ENCODE results near the gene FBL.

The FBL gene

GRCh38 chr19:39829702-39830275, 16.4 kb downstream of the FBL start:
- Histone ChIP-seq H3K36me3 (ENCODE audit: insufficient read depth, low read length) (peaks cover 3% of the 10 kb centered on the region; the same call in 1 of the 2 replicates), H3K9ac (ENCODE audit: low read depth, low read length) (no peak overlapping the region), H3K4me1 (ENCODE audit: insufficient read depth, low read length) (no peaks in the 10 kb centered on the region), H3K9me3 (ENCODE audit: control insufficient read depth, insufficient read depth, low read length) (no peaks in the 10 kb centered on the region)

DNA sequence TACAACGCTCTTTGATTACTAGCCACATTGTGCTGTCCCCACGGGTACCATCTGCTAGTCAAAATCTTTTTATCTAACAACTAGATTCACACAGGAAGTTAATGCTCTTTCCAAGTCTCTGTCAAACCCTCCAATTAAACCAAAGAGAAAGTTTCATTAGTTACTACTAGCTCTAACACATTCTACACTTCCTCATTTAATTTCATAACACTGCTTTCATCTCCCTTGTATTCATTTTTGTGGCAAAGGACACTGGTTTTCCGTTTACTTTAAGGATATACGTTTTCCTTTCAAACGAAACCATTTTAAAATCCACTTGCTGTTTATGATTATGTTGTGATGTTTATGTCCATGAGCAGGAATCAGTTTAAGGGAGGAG, 17.5 kb downstream of the FBL start:
- Histone ChIP-seq H3K9me3 (ENCODE audit: control insufficient read depth, insufficient read depth, low read length) (no peaks in the 10 kb centered on the region), H3K36me3 (ENCODE audit: insufficient read depth, low read length) (no peaks in the 10 kb centered on the region; the same call in 1 of the 2 replicates), H3K9ac (ENCODE audit: low read depth, low read length) (no peak overlapping the region), H3K4me1 (ENCODE audit: insufficient read depth, low read length) (no peaks in the 10 kb centered on the region)

DNA sequence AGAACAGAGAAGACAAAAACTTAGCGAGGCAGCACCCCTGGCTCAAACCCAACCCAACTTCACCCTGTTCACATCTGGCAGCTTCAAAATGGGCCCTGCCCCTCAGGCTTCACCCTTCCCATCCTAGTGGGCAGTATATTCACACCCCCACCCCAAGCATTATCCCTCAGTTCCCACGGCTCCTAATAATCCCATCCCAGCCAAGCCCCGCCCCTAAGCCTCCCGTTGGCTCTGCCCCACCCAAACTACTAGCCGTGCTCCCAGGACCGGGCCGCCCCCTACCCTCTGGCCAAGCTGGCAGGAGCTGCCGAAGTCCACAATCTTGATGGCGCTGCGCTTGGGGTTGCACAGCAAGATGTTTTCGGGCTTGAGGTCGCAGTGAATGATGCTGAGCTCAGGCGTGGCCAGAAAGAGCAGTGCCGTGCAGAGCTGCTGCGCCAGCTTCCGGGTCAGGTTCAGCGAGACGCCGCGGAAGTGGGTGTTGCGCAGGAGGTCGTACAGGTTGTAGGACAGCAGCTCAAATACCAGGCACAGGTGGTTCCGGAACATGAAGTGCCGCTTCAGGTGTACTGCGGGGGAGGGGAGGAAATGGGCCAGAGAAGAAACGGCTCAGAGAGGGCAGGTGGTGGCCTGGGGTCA, 18.0 kb downstream of the FBL start:
- H3K9ac ChIP-seq (ENCODE audit: low read depth, low read length) = no peak overlapping the region
- H3K4me1 ChIP-seq (ENCODE audit: insufficient read depth, low read length) = no peaks in the 10 kb centered on the region
- no peaks in the 10 kb centered on the region; the same call in 1 of the 2 replicates for H3K36me3 ChIP-seq (ENCODE audit: insufficient read depth, low read length)
- H3K9me3 ChIP-seq (ENCODE audit: control insufficient read depth, insufficient read depth, low read length) = no peaks in the 10 kb centered on the region

DNA sequence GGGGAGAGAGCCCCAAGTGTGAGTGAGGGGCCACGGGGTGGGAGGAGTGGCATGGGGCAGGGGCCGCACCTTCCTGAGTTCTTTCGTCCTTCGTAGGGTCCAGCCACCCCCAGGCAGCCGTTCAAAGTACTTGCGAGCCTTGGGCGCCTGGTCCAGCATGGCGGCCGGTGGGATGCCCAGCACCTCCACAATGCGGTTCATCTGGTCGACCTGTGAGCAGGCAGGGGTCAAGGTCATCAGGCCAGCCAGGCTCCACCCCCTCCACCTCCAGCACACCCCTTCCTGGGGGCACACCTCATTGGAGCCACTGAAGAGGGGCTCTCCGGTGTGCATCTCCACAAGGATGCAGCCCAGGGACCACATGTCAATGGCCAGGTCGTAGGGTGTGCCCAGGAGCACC, 19.0 kb downstream of the FBL start:
- no peak overlapping the region for H3K9ac ChIP-seq (ENCODE audit: low read depth, low read length)
- no peaks in the 10 kb centered on the region for H3K9me3 ChIP-seq (ENCODE audit: control insufficient read depth, insufficient read depth, low read length)
- H3K4me1 ChIP-seq (ENCODE audit: insufficient read depth, low read length) = no peaks in the 10 kb centered on the region
- H3K36me3 ChIP-seq (ENCODE audit: insufficient read depth, low read length) = no peaks in the 10 kb centered on the region; the same call in 1 of the 2 replicates

GRCh38 chr19:39826311-39826945, 19.8 kb downstream of the FBL start:
- Histone ChIP-seq H3K4me1 (ENCODE audit: insufficient read depth, low read length) (no peaks in the 10 kb centered on the region), H3K9me3 (ENCODE audit: control insufficient read depth, insufficient read depth, low read length) (no peaks in the 10 kb centered on the region), H3K9ac (ENCODE audit: low read depth, low read length) (no peak overlapping the region), H3K36me3 (ENCODE audit: insufficient read depth, low read length) (no peaks in the 10 kb centered on the region; the same call in 1 of the 2 replicates)

- H3K9ac ChIP-seq (ENCODE audit: low read depth, low read length) = no peak overlapping the region
- H3K4me1 ChIP-seq (ENCODE audit: insufficient read depth, low read length) = no peaks in the 10 kb centered on the region
- H3K9me3 ChIP-seq (ENCODE audit: control insufficient read depth, insufficient read depth, low read length) = no peaks in the 10 kb centered on the region
- H3K36me3 ChIP-seq (ENCODE audit: insufficient read depth, low read length) = no peaks in the 10 kb centered on the region; the same call in 1 of the 2 replicates
Observed at GRCh38 chr19:39825531-39826076, 20.6 kb downstream of the FBL start.

GRCh38 chr19:39825093-39825463, 21.1 kb downstream of the FBL start:
- Histone ChIP-seq H3K9me3 (ENCODE audit: control insufficient read depth, insufficient read depth, low read length) (no peaks in the 10 kb centered on the region), H3K9ac (ENCODE audit: low read depth, low read length) (peak overlapping the region; percentile 97; the same call in 1 of the 2 replicates), H3K4me1 (ENCODE audit: insufficient read depth, low read length) (no peaks in the 10 kb centered on the region), H3K36me3 (ENCODE audit: insufficient read depth, low read length) (no peaks in the 10 kb centered on the region; the same call in 1 of the 2 replicates)

GRCh38 chr19:39824143-39825092, 21.8 kb downstream of the FBL start:
- Histone ChIP-seq H3K9me3 (ENCODE audit: control insufficient read depth, insufficient read depth, low read length) (no peaks in the 10 kb centered on the region), H3K4me1 (ENCODE audit: insufficient read depth, low read length) (no peaks in the 10 kb centered on the region), H3K9ac (ENCODE audit: low read depth, low read length) (peak overlapping the region; percentile 97), H3K36me3 (ENCODE audit: insufficient read depth, low read length) (no peaks in the 10 kb centered on the region; the same call in 1 of the 2 replicates)

DNA sequence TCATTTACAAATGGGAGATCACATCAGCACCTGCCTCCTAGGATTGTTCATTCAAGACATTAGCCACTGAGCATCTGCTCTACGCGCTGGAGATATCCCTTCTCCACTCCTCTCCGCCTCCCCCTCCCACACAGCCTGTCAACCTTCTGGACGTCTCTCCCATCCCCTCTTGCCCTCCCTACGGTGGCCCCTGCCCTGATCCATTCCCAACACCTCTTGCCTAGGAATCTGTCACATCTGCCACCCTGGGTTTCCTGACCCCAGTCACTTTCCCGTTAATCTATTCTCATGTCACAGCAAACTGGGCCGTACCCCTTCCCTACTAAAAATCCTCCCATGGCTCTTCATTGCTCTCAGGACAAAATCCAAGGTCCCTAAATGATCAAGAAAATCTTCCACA, 22.5 kb downstream of the FBL start:
- no peaks in the 10 kb centered on the region for H3K4me1 ChIP-seq (ENCODE audit: insufficient read depth, low read length)
- no peaks in the 10 kb centered on the region for H3K9me3 ChIP-seq (ENCODE audit: control insufficient read depth, insufficient read depth, low read length)
- H3K36me3 ChIP-seq (ENCODE audit: insufficient read depth, low read length) = no peaks in the 10 kb centered on the region; the same call in 1 of the 2 replicates
- H3K9ac ChIP-seq (ENCODE audit: low read depth, low read length) = peak overlapping the region; percentile 97; the same call in 1 of the 2 replicates

DNA sequence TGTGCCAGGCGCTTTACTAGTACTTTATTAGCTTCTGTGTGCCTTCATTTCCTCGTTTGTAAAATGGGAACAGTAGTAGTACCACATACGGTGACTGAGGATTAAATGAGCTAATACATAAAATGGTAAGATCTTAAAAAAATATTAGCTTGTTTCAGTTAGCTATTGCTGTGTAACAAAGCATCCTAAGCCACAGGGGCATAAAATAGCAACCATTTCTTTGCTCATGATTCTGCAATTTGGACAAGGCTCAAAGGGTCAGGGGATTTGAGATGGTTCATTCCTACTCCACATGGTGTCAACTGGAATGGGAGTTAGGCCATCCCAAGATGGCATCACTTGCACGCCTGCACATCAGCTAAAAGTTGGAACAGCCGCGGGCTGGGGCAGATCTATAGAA, 25.5 kb downstream of the FBL start:
- H3K9me3 ChIP-seq (ENCODE audit: control insufficient read depth, insufficient read depth, low read length) = no peaks in the 10 kb centered on the region
- no peaks in the 10 kb centered on the region for H3K4me1 ChIP-seq (ENCODE audit: insufficient read depth, low read length)
- no peaks in the 10 kb centered on the region for H3K36me3 ChIP-seq (ENCODE audit: insufficient read depth, low read length)
- no peak overlapping the region for H3K9ac ChIP-seq (ENCODE audit: low read depth, low read length)

GRCh38 chr19:39819786-39820185, 26.4 kb downstream of the FBL start:
- H3K9me3 ChIP-seq (ENCODE audit: control insufficient read depth, insufficient read depth, low read length) = no peaks in the 10 kb centered on the region
- no peak overlapping the region for H3K9ac ChIP-seq (ENCODE audit: low read depth, low read length)
- no peaks in the 10 kb centered on the region for H3K4me1 ChIP-seq (ENCODE audit: insufficient read depth, low read length)
- no peaks in the 10 kb centered on the region for H3K36me3 ChIP-seq (ENCODE audit: insufficient read depth, low read length)

- Histone ChIP-seq H3K4me1 (ENCODE audit: insufficient read depth, low read length) (no peaks in the 10 kb centered on the region), H3K36me3 (ENCODE audit: insufficient read depth, low read length) (no peaks in the 10 kb centered on the region), H3K9ac (ENCODE audit: low read depth, low read length) (no peak overlapping the region), H3K9me3 (ENCODE audit: control insufficient read depth, insufficient read depth, low read length) (no peaks in the 10 kb centered on the region)
Observed at GRCh38 chr19:39818626-39819097, 27.5 kb downstream of the FBL start.

DNA sequence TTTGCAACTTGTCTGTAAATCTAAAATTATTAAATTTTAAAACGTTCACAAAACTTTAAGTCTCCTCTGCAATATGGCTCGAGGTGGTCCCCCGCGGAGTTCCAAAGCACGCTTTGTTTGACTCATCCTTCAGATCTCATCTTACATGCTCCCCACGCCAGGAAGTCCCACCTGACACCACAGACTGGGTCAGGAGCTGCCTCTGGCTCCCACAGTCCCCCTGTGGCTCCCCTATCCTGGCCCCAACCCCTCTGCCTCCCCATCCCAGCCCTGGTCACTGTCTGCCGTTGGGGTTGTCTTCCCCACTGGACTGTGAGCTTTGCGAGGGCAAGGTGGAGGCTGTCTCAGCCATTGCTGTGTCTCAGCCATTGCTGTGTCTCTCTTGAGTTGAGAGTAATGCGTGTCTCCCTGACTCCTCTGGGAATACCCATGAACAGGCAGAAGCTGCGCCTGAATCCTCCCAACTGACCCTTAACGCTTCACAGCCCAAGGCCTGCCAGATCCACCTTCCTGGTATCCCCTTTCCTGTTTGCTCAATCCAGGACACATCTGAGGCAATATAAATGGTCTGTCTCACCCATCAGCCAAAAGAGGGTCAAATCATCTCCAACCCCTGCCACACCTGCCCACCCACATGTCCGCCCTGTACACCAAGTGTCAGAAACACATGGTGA, 28.2 kb downstream of the FBL start:
- H3K9ac ChIP-seq (ENCODE audit: low read depth, low read length) = no peak overlapping the region
- H3K4me1 ChIP-seq (ENCODE audit: insufficient read depth, low read length) = no peaks in the 10 kb centered on the region
- H3K9me3 ChIP-seq (ENCODE audit: control insufficient read depth, insufficient read depth, low read length) = no peaks in the 10 kb centered on the region
- H3K36me3 ChIP-seq (ENCODE audit: insufficient read depth, low read length) = no peaks in the 10 kb centered on the region

All from ES-I3 (cell line).